HCT116 (cell line): ENCODE measurements around the gene KCNE1.

ENCODE experiments used
- EGR1 ChIP-seq: IDR thresholded peaks from 2 replicates; pipeline ENCODE4 v1.6.1; 2012; ENCODE audit warnings: low read depth
- ELF1 ChIP-seq: IDR thresholded peaks from 2 replicates; pipeline ENCODE4 v1.6.1; 2012; ENCODE audit warnings: low read depth, borderline replicate concordance
- EZH2 ChIP-seq: fragments of 200-600 bp; sonication (generic); IDR thresholded peaks from 2 replicates; pipeline ENCODE4 v1.6.1; 2017; ENCODE audit warnings: antibody characterized with exemption, mixed run types
- FOSL1 ChIP-seq: IDR thresholded peaks from 2 replicates; pipeline ENCODE4 v1.6.1; 2012; ENCODE audit warnings: low read depth
- JUND ChIP-seq: IDR thresholded peaks from 2 replicates; pipeline ENCODE4 v1.6.1; 2012
- POLR2A ChIP-seq: IDR thresholded peaks from 2 replicates; pipeline ENCODE4 v1.7.0; 2011; ENCODE audit warnings: borderline replicate concordance; ENCODE audit not compliant: insufficient read depth, insufficient read length; ENCODE audit errors: extremely low read depth
- POLR2AphosphoS5 ChIP-seq: IDR thresholded peaks from 2 replicates; pipeline ENCODE4 v1.6.1; 2011; ENCODE audit warnings: mild to moderate bottlenecking, low read depth, low read length, moderate library complexity
- TCF7L2 ChIP-seq: IDR thresholded peaks from 2 replicates; pipeline ENCODE4 v1.7.0; 2011; ENCODE audit warnings: borderline replicate concordance, inconsistent platforms; ENCODE audit not compliant: insufficient read depth, insufficient read length; ENCODE audit errors: extremely low read depth
- YY1 ChIP-seq: IDR thresholded peaks from 2 replicates; pipeline ENCODE4 v1.6.1; 2011; ENCODE audit warnings: low read length, low read depth, moderate library complexity, mild to moderate bottlenecking; ENCODE audit not compliant: insufficient replicate concordance; ENCODE audit errors: extremely low read depth
- TF ChIP-seq, protein P1 (sequence below), 3 experiments: fragments of 200-600 bp in 1 of 3; sonication (generic) in 1 of 3; IDR thresholded peaks in 2 of 3; conservative IDR thresholded peaks in 1 of 3; 2 replicates each; pipeline ENCODE4 v1.5.1; 2012 to 2017; ENCODE audit warnings: low read depth in 2 of 3, low read length in 2 of 3, antibody characterized with exemption in 1 of 3, borderline replicate concordance in 1 of 3, control low read depth in 1 of 3, mild to moderate bottlenecking in 1 of 3, mixed read lengths in 1 of 3, mixed run types in 1 of 3, moderate library complexity in 1 of 3; ENCODE audit not compliant: insufficient read depth in 1 of 3
- TF ChIP-seq, protein P2 (sequence below): IDR thresholded peaks from 2 replicates; pipeline ENCODE4 v1.6.1; 2012; ENCODE audit warnings: low read depth
- TF ChIP-seq, protein P3 (sequence below): IDR thresholded peaks from 2 replicates; pipeline ENCODE4 v1.6.1; 2012

DNA sequence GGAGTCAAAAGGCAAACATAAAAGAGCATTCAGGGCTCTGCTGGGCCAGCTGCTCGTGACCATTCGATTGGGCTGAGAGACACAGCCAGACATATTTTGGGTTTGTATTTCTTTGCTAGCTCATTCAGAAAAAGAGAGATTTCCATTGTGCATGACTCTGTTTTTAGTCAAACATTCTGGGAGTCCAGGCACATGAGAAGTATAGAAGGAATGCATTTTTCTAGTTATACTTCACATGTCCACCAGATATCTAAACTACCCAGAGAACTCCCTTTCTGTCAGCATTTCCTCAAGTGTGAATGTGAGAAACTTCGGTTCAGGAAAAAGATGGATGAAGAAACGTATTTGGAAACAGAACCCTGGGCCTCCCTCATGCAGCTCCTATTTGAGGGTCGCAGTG is 6.3 kb upstream of the KCNE1 start:
- TF ChIP-seq TCF7L2 (no peak), POLR2A (no peak), EZH2 (no peak), POLR2AphosphoS5 (no peak), ELF1 (no peak), JUND (no peak), EGR1 (no peak), FOSL1 (no peak), YY1 (no peak)
- TF ChIP-seq, protein P1, sequence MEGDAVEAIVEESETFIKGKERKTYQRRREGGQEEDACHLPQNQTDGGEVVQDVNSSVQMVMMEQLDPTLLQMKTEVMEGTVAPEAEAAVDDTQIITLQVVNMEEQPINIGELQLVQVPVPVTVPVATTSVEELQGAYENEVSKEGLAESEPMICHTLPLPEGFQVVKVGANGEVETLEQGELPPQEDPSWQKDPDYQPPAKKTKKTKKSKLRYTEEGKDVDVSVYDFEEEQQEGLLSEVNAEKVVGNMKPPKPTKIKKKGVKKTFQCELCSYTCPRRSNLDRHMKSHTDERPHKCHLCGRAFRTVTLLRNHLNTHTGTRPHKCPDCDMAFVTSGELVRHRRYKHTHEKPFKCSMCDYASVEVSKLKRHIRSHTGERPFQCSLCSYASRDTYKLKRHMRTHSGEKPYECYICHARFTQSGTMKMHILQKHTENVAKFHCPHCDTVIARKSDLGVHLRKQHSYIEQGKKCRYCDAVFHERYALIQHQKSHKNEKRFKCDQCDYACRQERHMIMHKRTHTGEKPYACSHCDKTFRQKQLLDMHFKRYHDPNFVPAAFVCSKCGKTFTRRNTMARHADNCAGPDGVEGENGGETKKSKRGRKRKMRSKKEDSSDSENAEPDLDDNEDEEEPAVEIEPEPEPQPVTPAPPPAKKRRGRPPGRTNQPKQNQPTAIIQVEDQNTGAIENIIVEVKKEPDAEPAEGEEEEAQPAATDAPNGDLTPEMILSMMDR (IDR thresholded peaks at IDR 0.05 in 2 of 3, conservative IDR thresholded peaks at IDR 0.05 in 1 of 3; ENCODE audit: borderline replicate concordance in 1 of 3, insufficient read depth in 1 of 3, low read depth in 2 of 3, low read length in 2 of 3) = no peak
- TF ChIP-seq, protein P2, sequence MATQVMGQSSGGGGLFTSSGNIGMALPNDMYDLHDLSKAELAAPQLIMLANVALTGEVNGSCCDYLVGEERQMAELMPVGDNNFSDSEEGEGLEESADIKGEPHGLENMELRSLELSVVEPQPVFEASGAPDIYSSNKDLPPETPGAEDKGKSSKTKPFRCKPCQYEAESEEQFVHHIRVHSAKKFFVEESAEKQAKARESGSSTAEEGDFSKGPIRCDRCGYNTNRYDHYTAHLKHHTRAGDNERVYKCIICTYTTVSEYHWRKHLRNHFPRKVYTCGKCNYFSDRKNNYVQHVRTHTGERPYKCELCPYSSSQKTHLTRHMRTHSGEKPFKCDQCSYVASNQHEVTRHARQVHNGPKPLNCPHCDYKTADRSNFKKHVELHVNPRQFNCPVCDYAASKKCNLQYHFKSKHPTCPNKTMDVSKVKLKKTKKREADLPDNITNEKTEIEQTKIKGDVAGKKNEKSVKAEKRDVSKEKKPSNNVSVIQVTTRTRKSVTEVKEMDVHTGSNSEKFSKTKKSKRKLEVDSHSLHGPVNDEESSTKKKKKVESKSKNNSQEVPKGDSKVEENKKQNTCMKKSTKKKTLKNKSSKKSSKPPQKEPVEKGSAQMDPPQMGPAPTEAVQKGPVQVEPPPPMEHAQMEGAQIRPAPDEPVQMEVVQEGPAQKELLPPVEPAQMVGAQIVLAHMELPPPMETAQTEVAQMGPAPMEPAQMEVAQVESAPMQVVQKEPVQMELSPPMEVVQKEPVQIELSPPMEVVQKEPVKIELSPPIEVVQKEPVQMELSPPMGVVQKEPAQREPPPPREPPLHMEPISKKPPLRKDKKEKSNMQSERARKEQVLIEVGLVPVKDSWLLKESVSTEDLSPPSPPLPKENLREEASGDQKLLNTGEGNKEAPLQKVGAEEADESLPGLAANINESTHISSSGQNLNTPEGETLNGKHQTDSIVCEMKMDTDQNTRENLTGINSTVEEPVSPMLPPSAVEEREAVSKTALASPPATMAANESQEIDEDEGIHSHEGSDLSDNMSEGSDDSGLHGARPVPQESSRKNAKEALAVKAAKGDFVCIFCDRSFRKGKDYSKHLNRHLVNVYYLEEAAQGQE = no peak
- TF ChIP-seq, protein P3, sequence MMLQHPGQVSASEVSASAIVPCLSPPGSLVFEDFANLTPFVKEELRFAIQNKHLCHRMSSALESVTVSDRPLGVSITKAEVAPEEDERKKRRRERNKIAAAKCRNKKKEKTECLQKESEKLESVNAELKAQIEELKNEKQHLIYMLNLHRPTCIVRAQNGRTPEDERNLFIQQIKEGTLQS = no peak
